ENCODE measurements around the gene PHLDB2.

DNA sequence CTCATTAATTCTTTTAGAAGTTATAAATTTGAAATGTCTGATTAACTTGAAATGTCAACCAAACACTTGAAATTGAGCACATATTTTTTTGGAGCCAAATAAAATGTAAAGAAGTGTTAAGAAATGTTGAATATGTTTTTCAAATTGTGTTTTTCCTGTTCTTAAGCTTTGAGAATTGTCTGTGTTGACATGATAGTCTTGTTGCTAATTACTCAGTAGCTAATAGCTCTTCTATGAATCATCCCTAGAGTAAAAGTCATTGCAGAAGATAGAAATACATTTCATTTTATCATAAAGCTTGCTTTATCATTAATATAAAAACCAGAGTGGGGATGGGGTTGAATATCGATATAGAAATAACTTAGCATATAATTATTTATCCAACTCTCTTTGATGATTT, 77.9 kb downstream of the PHLDB2 start:
- TF ChIP-seq, protein P1, sequence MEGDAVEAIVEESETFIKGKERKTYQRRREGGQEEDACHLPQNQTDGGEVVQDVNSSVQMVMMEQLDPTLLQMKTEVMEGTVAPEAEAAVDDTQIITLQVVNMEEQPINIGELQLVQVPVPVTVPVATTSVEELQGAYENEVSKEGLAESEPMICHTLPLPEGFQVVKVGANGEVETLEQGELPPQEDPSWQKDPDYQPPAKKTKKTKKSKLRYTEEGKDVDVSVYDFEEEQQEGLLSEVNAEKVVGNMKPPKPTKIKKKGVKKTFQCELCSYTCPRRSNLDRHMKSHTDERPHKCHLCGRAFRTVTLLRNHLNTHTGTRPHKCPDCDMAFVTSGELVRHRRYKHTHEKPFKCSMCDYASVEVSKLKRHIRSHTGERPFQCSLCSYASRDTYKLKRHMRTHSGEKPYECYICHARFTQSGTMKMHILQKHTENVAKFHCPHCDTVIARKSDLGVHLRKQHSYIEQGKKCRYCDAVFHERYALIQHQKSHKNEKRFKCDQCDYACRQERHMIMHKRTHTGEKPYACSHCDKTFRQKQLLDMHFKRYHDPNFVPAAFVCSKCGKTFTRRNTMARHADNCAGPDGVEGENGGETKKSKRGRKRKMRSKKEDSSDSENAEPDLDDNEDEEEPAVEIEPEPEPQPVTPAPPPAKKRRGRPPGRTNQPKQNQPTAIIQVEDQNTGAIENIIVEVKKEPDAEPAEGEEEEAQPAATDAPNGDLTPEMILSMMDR (IDR thresholded peaks at IDR 0.05), result no peak
- no peak for TF ChIP-seq POLR2A (IDR thresholded peaks at IDR 0.05)
